A673 (cell line): ENCODE measurements around the gene TEPSIN.

Source experiments
- EZH2 ChIP-seq: fragments of 200-600 bp; sonication (generic); IDR thresholded peaks from 2 replicates; pipeline ENCODE4 v1.6.1; 2017; ENCODE audit warnings: borderline replicate concordance, low read depth, mild to moderate bottlenecking, mixed read lengths, antibody characterized with exemption, low read length; ENCODE audit not compliant: poor library complexity, severe bottlenecking
- TF ChIP-seq, protein P1 (sequence below): fragments of 300-800, 200-600 bp; sonication (generic); conservative IDR thresholded peaks from 2 replicates; pipeline ENCODE4 v1.5.1; 2017; ENCODE audit warnings: low read depth, mild to moderate bottlenecking, antibody characterized with exemption, low read length, moderate library complexity, mixed read lengths

DNA sequence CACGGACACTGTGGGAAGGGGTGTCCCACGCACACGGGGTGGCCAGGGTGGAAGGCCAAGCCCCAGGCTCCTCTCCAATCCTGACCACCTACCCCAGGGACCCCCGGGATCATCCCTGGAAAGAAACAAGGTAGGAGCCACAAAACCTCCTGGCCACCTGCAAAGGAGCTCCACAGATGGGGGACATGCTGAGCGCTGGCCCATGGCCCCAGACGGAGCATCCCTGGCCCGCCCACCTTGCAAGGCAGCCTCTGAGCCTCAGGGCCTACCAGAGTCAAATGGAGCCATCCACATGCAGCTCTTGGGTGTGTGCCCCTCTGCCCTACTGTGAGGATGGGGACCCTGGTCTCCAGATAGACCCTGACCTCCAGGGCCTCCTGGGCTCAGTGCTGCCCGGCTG lies 40.0 kb upstream of the TEPSIN start:
- no peak for TF ChIP-seq EZH2
- TF ChIP-seq, protein P1, sequence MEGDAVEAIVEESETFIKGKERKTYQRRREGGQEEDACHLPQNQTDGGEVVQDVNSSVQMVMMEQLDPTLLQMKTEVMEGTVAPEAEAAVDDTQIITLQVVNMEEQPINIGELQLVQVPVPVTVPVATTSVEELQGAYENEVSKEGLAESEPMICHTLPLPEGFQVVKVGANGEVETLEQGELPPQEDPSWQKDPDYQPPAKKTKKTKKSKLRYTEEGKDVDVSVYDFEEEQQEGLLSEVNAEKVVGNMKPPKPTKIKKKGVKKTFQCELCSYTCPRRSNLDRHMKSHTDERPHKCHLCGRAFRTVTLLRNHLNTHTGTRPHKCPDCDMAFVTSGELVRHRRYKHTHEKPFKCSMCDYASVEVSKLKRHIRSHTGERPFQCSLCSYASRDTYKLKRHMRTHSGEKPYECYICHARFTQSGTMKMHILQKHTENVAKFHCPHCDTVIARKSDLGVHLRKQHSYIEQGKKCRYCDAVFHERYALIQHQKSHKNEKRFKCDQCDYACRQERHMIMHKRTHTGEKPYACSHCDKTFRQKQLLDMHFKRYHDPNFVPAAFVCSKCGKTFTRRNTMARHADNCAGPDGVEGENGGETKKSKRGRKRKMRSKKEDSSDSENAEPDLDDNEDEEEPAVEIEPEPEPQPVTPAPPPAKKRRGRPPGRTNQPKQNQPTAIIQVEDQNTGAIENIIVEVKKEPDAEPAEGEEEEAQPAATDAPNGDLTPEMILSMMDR, result no peak
